ENCODE measurements around the gene ENPP5.
A peak's percentile ranks its signal among the peaks of the same experiment; 100 is the strongest.
"Not testable (repeated sequence)": the region's sequence is repeated elsewhere in the genome, so short reads cannot be mapped to it uniquely, and the experiment has no call there.

Gene ENPP5

GRCh38 chr6:46175446-46175845 is 4.7 kb upstream of the ENPP5 start:
- DNase-seq (ENCODE audit: low read depth) = no peak

GRCh38 chr6:46174904-46175303 is 4.1 kb upstream of the ENPP5 start:
- DNase-seq (ENCODE audit: low read depth) = no peak

- DNase-seq (ENCODE audit: low read depth) = no peak
These were observed 1.4 kb upstream of the ENPP5 start for GRCh38 chr6:46172176-46172575.

- no peak for DNase-seq (ENCODE audit: low read depth)
These were observed 10.7 kb downstream of the ENPP5 start for GRCh38 chr6:46160102-46160501.

GRCh38 chr6:46159229-46159628 is 11.6 kb downstream of the ENPP5 start:
- DNase-seq (ENCODE audit: low read depth) = no peak

GRCh38 chr6:46156701-46157100 is 14.1 kb downstream of the ENPP5 start:
- no peak for DNase-seq (ENCODE audit: low read depth)

- DNase-seq (ENCODE audit: low read depth) = not testable (repeated sequence)
These were observed 21.7 kb downstream of the ENPP5 start for GRCh38 chr6:46149066-46149465.

GRCh38 chr6:46144270-46144669 is 26.5 kb downstream of the ENPP5 start:
- no peak for DNase-seq (ENCODE audit: low read depth)

GRCh38 chr6:46138281-46138680 is 32.5 kb downstream of the ENPP5 start:
- no peak for DNase-seq (ENCODE audit: low read depth)

- DNase-seq (ENCODE audit: low read depth) = no peak
These were observed 33.4 kb downstream of the ENPP5 start for GRCh38 chr6:46137387-46137786.

- no peak for DNase-seq (ENCODE audit: low read depth)
These were observed 33.9 kb downstream of the ENPP5 start for GRCh38 chr6:46136831-46137230.

GRCh38 chr6:46135176-46135575 is 35.6 kb downstream of the ENPP5 start:
- DNase-seq (ENCODE audit: low read depth) = no peak

GRCh38 chr6:46134216-46134615 is 36.6 kb downstream of the ENPP5 start:
- DNase-seq (ENCODE audit: low read depth) = no peak

- DNase-seq (ENCODE audit: low read depth) = not testable (repeated sequence)
These were observed 39.5 kb downstream of the ENPP5 start for GRCh38 chr6:46131291-46131690.

GRCh38 chr6:46130666-46131065 is 40.1 kb downstream of the ENPP5 start:
- DNase-seq (ENCODE audit: low read depth) = no peak

GRCh38 chr6:46129629-46130511 is 40.9 kb downstream of the ENPP5 start, which contains the start of gene ENPP4:
TSS of gene ENPP4 (plus strand) at chr6:46129989. CDS start at chr6:46139584, 9,595 bp downstream.
- peak; percentile 77 for DNase-seq (ENCODE audit: low read depth)

- DNase-seq (ENCODE audit: low read depth) = no peak
These were observed 41.5 kb downstream of the ENPP5 start for GRCh38 chr6:46129291-46129628.

- no peak for DNase-seq (ENCODE audit: low read depth)
These were observed 42.3 kb downstream of the ENPP5 start for GRCh38 chr6:46128476-46128875.

GRCh38 chr6:46119679-46120078 is 51.1 kb downstream of the ENPP5 start:
- DNase-seq (ENCODE audit: low read depth) = not testable (repeated sequence)

GRCh38 chr6:46118836-46119235 is 51.9 kb downstream of the ENPP5 start:
- DNase-seq (ENCODE audit: low read depth) = no peak

- DNase-seq (ENCODE audit: low read depth) = no peak
These were observed 52.6 kb downstream of the ENPP5 start for GRCh38 chr6:46118157-46118556.

- no peak for DNase-seq (ENCODE audit: low read depth)
These were observed 54.5 kb downstream of the ENPP5 start for GRCh38 chr6:46116289-46116688.

- DNase-seq (ENCODE audit: low read depth) = no peak
These were observed 55.1 kb downstream of the ENPP5 start for GRCh38 chr6:46115634-46116033.

GRCh38 chr6:46113370-46113769 is 57.4 kb downstream of the ENPP5 start:
- DNase-seq (ENCODE audit: low read depth) = no peak

Data from activated T-cell treated with anti-CD3 and anti-CD28 coated beads for 1 hour (primary cell).